RWPE1 (cell line): Measurements from ENCODE around the gene TYMP.
A peak's percentile ranks its signal among the peaks of the same experiment; 100 is the strongest.

Source experiments
- CTCF ChIA-PET: fragments of 350-600 bp; sonication (Branson Sonifier 250); formaldehyde crosslinking; extraction: SDS; loops from one replicate; lab custom pipeline; 2021; lab: Yijun Ruan, JAX
- POLR2A ChIA-PET: fragments of 400-600 bp; formaldehyde crosslinking; extraction: SDS; loops from one replicate; lab custom pipeline; 2020; ENCODE audit warnings: antibody characterized with exemption; ENCODE audit not compliant: low non-redundant PET; lab: Yijun Ruan, JAX
- DNase-seq: peaks from one replicate; pipeline ENCODE4 v3.0.0; 2012; ENCODE audit warnings: low spot score
- H3K27ac ChIP-seq: fragments of 450-650 bp; 2 replicates; pipeline ENCODE4 v1.5.1; 2017
- CTCF ChIP-seq: fragments of 450-650 bp; conservative IDR thresholded peaks from 2 replicates; pipeline ENCODE4 v1.5.1; 2017; ENCODE audit warnings: low read depth, mild to moderate bottlenecking

TYMP gene

DNA sequence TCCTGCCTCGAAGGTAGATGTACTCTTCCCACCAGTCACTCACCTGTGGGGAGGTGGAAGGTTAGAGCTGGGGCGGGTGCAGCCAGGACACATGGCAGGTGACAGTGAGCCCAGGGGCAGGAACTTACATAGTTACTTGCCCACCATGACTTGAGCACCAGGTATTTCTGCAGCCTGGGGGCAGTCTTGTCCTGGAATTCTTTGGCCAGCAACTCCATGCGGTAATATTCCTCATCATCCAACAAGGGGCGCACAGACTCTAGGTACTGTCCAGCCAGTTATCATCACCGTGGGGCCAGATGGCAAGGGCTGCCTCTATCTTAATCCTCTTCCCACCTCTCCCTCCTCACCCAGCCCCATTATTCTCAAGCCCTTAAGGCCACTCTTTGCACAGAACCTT, 46.3 kb upstream of the TYMP start:
- POLR2A ChIA-PET, result no interaction called here
- no peak for TF ChIP-seq CTCF
- no peak for DNase-seq
- CTCF ChIA-PET, result interaction anchor here (1.0 to 1.9 kb wide), 2 partner anchors 10 to 13 kb away, joined by 3 to 6 read pairs; partner anchors contain the start of gene SYCE3
- 0 out of 2 replicates have a peak overlapping the region, but pooled peaks have one; percentile 29 for H3K27ac ChIP-seq

DNA sequence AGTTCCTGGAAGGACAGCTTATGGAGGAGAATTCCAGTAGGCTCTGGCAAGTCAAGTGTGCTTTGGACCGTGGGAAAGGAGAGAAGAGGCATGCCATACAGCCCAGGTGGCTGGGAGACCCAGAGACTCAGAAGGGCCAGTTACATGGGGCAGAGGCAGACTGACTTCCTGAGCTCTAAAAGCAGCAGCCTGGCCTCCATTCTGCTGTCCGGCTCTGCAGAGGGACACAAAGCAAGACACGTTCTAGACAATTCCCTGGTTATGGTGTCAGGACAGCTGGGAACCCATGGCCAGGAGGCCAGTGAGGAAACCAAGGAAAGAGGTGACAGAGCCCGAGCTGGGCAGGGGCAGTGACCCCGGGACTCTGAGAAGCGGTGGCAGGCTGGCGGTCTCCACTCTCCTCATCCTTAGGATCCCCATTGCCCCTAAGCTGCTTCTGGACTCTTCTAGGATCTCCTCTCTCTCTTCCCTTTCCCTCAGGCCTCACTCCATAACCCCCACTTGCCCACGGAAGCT, 45.7 kb upstream of the TYMP start:
- peak overlapping the region; percentile 29; the same call in 1 of the 2 replicates for H3K27ac ChIP-seq
- TF ChIP-seq CTCF, result no peak
- CTCF ChIA-PET, result interaction anchor here (0.7 to 1.0 kb wide), 2 partner anchors 9 to 11 kb away, joined by 3 read pairs; no protein-coding TSS in a partner anchor
- DNase-seq, result no peak
- POLR2A ChIA-PET, result no interaction called here

DNA sequence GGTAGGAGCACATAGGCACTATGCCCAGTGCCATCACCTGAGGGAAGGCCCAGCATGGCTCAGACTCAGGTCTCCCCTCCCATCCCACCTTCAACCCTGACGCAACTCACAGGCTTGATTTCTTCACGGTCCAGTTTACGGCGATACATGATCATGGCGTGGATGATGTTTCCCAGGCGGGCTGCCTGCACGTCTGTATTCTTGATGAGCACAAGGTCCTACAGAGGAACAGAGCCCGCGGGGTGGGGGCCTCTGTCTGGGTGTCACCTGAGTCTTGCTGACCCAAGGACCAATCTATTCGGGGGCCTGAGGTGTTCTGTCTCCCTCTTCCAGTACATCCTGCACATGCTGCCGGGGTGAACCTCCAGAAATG, 44.6 kb upstream of the TYMP start:
- no peak for TF ChIP-seq CTCF
- no peak overlapping the region for H3K27ac ChIP-seq
- CTCF ChIA-PET, result no interaction called here
- no peak for DNase-seq
- POLR2A ChIA-PET, result no interaction called here

- no peak for DNase-seq
- no peak overlapping the region for H3K27ac ChIP-seq
- ChIA-PET POLR2A (no interaction called here), CTCF (no interaction called here)
- TF ChIP-seq CTCF, result no peak
Measured at GRCh38 chr22:50573491-50574382, 43.9 kb upstream of the TYMP start.

DNA sequence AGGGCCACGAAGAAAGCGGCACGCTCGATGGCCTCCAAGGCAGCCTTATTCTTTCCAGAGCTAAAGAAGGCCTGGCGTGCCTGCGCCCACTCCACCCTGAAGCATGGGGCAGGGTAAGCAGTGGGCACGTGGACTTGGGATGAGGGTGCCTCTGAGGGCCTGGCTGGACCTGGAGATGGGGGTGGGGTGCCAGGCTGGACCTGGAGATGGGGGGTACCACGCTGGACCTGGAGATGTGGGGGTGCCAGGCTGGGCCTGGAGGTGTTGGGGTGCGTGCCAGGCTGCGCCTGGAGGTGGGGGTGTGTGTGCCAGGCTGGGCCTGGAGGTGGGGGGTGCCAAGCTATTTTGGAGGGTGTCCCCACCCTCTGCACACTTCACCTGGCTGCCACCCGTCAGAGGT, 43.2 kb upstream of the TYMP start:
- ChIA-PET CTCF (no interaction called here), POLR2A (no interaction called here)

More for the DNA sequence above, 43.2 kb upstream of the TYMP start:
- no peak for DNase-seq
- no peak for TF ChIP-seq CTCF
- H3K27ac ChIP-seq, result no peak overlapping the region
